Smooth muscle cell (in vitro differentiated cells): Measurements from ENCODE around the gene EPHA6. TPM values are rescaled to one million over a fixed set of nuclear protein-coding genes. Genes with fewer than 3 reads are reported as not detected.

Experiments
- DNase-seq: peaks from one replicate; lab custom pipeline; 2025; ENCODE audit not compliant: unreplicated experiment; lab: John Stamatoyannopoulos, UW
- H2AFZ ChIP-seq: fragments of 200-600 bp; sonication (generic); 2 replicates; pipeline ENCODE4 v1.6.0; 2016; ENCODE audit warnings: antibody characterized with exemption, low read depth, mild to moderate bottlenecking
- H3F3A ChIP-seq: fragments of 200-600 bp; sonication (generic); 2 replicates; pipeline ENCODE4 v1.6.0; 2017; ENCODE audit warnings: antibody characterized with exemption, low read depth
- H3K27ac ChIP-seq: fragments of 200-600 bp; sonication (generic); 2 replicates; pipeline ENCODE4 v1.5.1; 2016; ENCODE audit warnings: low read depth, mild to moderate bottlenecking
- H3K27me3 ChIP-seq: fragments of 200-600 bp; sonication (generic); 2 replicates; pipeline ENCODE4 v1.6.1; 2016; ENCODE audit warnings: low read depth, mild to moderate bottlenecking
- H3K36me3 ChIP-seq: fragments of 200-600 bp; sonication (generic); 2 replicates; pipeline ENCODE4 v1.5.1; 2016; ENCODE audit warnings: low read depth
- H3K4me1 ChIP-seq: fragments of 200-600 bp; sonication (generic); 2 replicates; pipeline ENCODE4 v1.5.1; 2016; ENCODE audit warnings: low read depth
- H3K4me2 ChIP-seq: fragments of 200-600 bp; sonication (generic); 2 replicates; pipeline ENCODE4 v1.6.0; 2016; ENCODE audit warnings: mild to moderate bottlenecking
- H3K4me3 ChIP-seq: fragments of 200-600 bp; sonication (generic); 2 replicates; pipeline ENCODE4 v1.5.1; 2016; ENCODE audit warnings: mild to moderate bottlenecking
- H3K79me2 ChIP-seq: fragments of 200-600 bp; sonication (generic); 2 replicates; pipeline ENCODE4 v1.6.0; 2016; ENCODE audit warnings: low read depth, mild to moderate bottlenecking
- H3K9ac ChIP-seq: fragments of 200-600 bp; sonication (generic); 2 replicates; pipeline ENCODE4 v1.6.0; 2016; ENCODE audit warnings: low read depth
- H3K9me3 ChIP-seq: fragments of 200-600 bp; sonication (generic); replicated peaks from 2 replicates; pipeline ENCODE4 v1.5.1; 2016; ENCODE audit warnings: low read depth
- H4K20me1 ChIP-seq: fragments of 200-600 bp; sonication (generic); 2 replicates; pipeline ENCODE4 v1.6.0; 2016; ENCODE audit warnings: low read depth
- CTCF ChIP-seq: fragments of 200-600 bp; sonication (generic); IDR thresholded peaks from 2 replicates; pipeline ENCODE4 v1.5.1; 2017; ENCODE audit warnings: borderline replicate concordance, mild to moderate bottlenecking, antibody characterized with exemption; ENCODE audit not compliant: insufficient read depth, poor library complexity, severe bottlenecking
- WGBS: methylation state at CpG from one replicate; pipeline ENCODE4 v1.1.7; 2016; ENCODE audit warnings: low lambda C conversion rate; 5-methylcytosine and 5-hydroxymethylcytosine counted together
- polyA plus RNA-seq: library from polyadenylated mRNA; unstranded; fragments of >200 nt; fragmentation: Nextera tagmentation; extraction: Ambion mirVana; gene quantifications from 2 replicates; pipeline ENCODE4 v1.2.1, GENCODE V29; 2016
- total RNA-seq: library from RNA; depleted of rRNA; stranded (reverse); fragments of >200 nt; gene quantifications from 2 replicates; pipeline ENCODE4 v1.2.3, GENCODE V29; 2014

Gene EPHA6
- total and polyA plus RNA-seq, 2 experiments from 2014 or later, result 0.36 to 0.51 TPM

- TF ChIP-seq CTCF, result no peak
- Histone ChIP-seq H4K20me1 (no peaks in the 10 kb centered on the region), H3K36me3 (no peaks in the 10 kb centered on the region), H3K9me3 (no peaks in the 10 kb centered on the region), H3K27ac (peak within 1 kb of the TSS; percentile 20), H3K79me2 (peaks cover 4% of the 10 kb centered on the region), H3K4me3 (peak within 1 kb of the TSS; percentile 83), H3K4me2 (peak within 1 kb of the TSS; percentile 89), H2AFZ (peak within 1 kb of the TSS; percentile 100), H3F3A (no peaks in the 10 kb centered on the region), H3K9ac (peak within 1 kb of the TSS; percentile 50), H3K4me1 (peaks cover 11% of the 10 kb centered on the region), H3K27me3 (no peaks in the 10 kb centered on the region)
- WGBS, result under 1% methylated on average over 46 of the region's 46 CpGs
- peak; percentile 78 for DNase-seq
Measured at GRCh38 chr3:97764407-97765238, 950.2 kb downstream of the EPHA6 start, which contains the start of gene ARL6. TSS of gene ARL6 (plus strand) at chr3:97764758. CDS start at chr3:97768108, 3,350 bp downstream.

- peak overlapping the region; percentile 83 for H3K4me3 ChIP-seq
- H3K9me3 ChIP-seq, result no peaks in the 10 kb centered on the region
- peak overlapping the region; percentile 100 for H2AFZ ChIP-seq
- peak overlapping the region; percentile 50 for H3K9ac ChIP-seq
- H4K20me1 ChIP-seq, result no peaks in the 10 kb centered on the region
- no peaks in the 10 kb centered on the region for H3F3A ChIP-seq
- TF ChIP-seq CTCF, result no peak
- DNase-seq, result no peak
- H3K27me3 ChIP-seq, result no peaks in the 10 kb centered on the region
- peaks cover 4% of the 10 kb centered on the region for H3K79me2 ChIP-seq
- no peak overlapping the region for H3K27ac ChIP-seq
- 36% methylated on average over 2 of the region's 2 CpGs for WGBS
- peak overlapping the region; percentile 89 for H3K4me2 ChIP-seq
- H3K36me3 ChIP-seq, result no peaks in the 10 kb centered on the region
- peaks cover 11% of the 10 kb centered on the region for H3K4me1 ChIP-seq
Measured at GRCh38 chr3:97765336-97765735, 950.9 kb downstream of the EPHA6 start.

GRCh38 chr3:97772926-97773325 is 958.5 kb downstream of the EPHA6 start:
- Histone ChIP-seq H3K4me3 (no peak overlapping the region), H3K27me3 (no peaks in the 10 kb centered on the region), H2AFZ (no peak overlapping the region), H3K4me2 (no peak overlapping the region), H3K9me3 (no peaks in the 10 kb centered on the region), H3K27ac (no peak overlapping the region), H4K20me1 (no peaks in the 10 kb centered on the region), H3K4me1 (no peaks in the 10 kb centered on the region), H3K36me3 (no peaks in the 10 kb centered on the region), H3K9ac (no peak overlapping the region), H3F3A (no peaks in the 10 kb centered on the region), H3K79me2 (peaks cover 3% of the 10 kb centered on the region)
- DNase-seq, result no peak
- WGBS, result 92% methylated on average over 3 of the region's 3 CpGs
- no peak for TF ChIP-seq CTCF
